K562 (cell line): Measurements from ENCODE around the gene MBOAT1. TPM values are rescaled to one million over a fixed set of nuclear protein-coding genes. Genes with fewer than 3 reads are reported as not detected.

Source experiments
- ATAC-seq: fragments of 200-7000 bp; cut with Tn5 transposase; 3 replicates; pipeline ENCODE4 v1.9.1; 2020; ENCODE audit warnings: moderate library complexity
- BruUV-seq: library from RNA; stranded (reverse); fragments of 400-500 nt; replicated peaks from 2 replicates; lab custom pipeline; 2021; lab: Mats Ljungman, UMichigan
- CTCF ChIA-PET: fragments of 300-600 bp; formaldehyde crosslinking; extraction: SDS; loops from one replicate; lab custom pipeline; 2021; ENCODE audit warnings: low intra/inter-chr PET ratio; lab: Yijun Ruan, JAX
- POLR2A ChIA-PET: fragments of 300-600, 350-650 bp; sonication (Branson Sonifier 250); formaldehyde crosslinking; extraction: SDS; loops from one replicate; lab custom pipeline; 2021; ENCODE audit warnings: antibody characterized with exemption, inconsistent platforms; lab: Yijun Ruan, JAX
- DNase-seq, 4 experiments: peaks; one replicate each; pipeline versions ENCODE4 v3.0.0 to v3.0.0-alpha.2; 2011 to 2018; ENCODE audit warnings: low spot score in 3 of 4, mixed read lengths in 3 of 4; ENCODE audit errors: extremely low read depth in 1 of 4
- FAIRE-seq: peaks from 2 replicates; lab custom pipeline; 2011; peaks lifted over from hg19 to GRCh38; lab: Jason Lieb, UNC
- H2AFZ ChIP-seq: 2 replicates; pipeline ENCODE4 v1.6.0; 2011; ENCODE audit warnings: low read depth, low read length, control low read depth, inconsistent platforms
- H3K27ac ChIP-seq: fragments of 200-600 bp; 3 replicates; pipeline ENCODE4 v1.8.0; 2011; ENCODE audit warnings: low read depth, mild to moderate bottlenecking, control low read depth, inconsistent platforms, low read length, moderate library complexity, mixed read lengths; ENCODE audit errors: extremely low read depth
- H3K27me3 ChIP-seq, 2 experiments: fragments of 300-600 bp in 1 of 2; 2 replicates in 1 of 2; 3 replicates in 1 of 2; pipeline versions ENCODE4 v1.6.0 to v1.8.0; 2011; ENCODE audit warnings: inconsistent platforms in 2 of 2, low read length in 2 of 2, mild to moderate bottlenecking in 1 of 2, mixed read lengths in 1 of 2, moderate library complexity in 1 of 2; ENCODE audit not compliant: control insufficient read depth in 2 of 2, insufficient read depth in 2 of 2
- H3K36me3 ChIP-seq: fragments of 300-600 bp; 3 replicates; pipeline ENCODE4 v1.8.0; 2011; ENCODE audit warnings: mild to moderate bottlenecking, low read length, inconsistent platforms; ENCODE audit not compliant: control insufficient read depth, insufficient read depth
- H3K4me1 ChIP-seq, 2 experiments: fragments of 200-600 bp in 1 of 2; replicated peaks in 1 of 2; 2 replicates in 1 of 2; 3 replicates in 1 of 2; pipeline versions ENCODE4 v1.5.1 to v1.8.0; 2011; ENCODE audit warnings: inconsistent platforms in 2 of 2, low read length in 2 of 2, mild to moderate bottlenecking in 1 of 2, mixed read lengths in 1 of 2, moderate library complexity in 1 of 2; ENCODE audit not compliant: control insufficient read depth in 2 of 2, insufficient read depth in 2 of 2
- H3K4me2 ChIP-seq: 2 replicates; pipeline ENCODE4 v1.6.1; 2011; ENCODE audit warnings: low read length, control low read depth, inconsistent platforms, mixed read lengths; ENCODE audit not compliant: insufficient read depth
- H3K4me3 ChIP-seq: fragments of 200-600 bp; sonication (generic), shearing (Covaris generic); 2 replicates; pipeline ENCODE4 v1.5.1; 2016; ENCODE audit warnings: control low read depth, inconsistent platforms
- H3K79me2 ChIP-seq: fragments of 200-600 bp; 3 replicates; pipeline ENCODE4 v1.8.0; 2011; ENCODE audit warnings: low read length, inconsistent platforms; ENCODE audit not compliant: control insufficient read depth, insufficient read depth
- H3K9ac ChIP-seq, 2 experiments: 2 replicates each; pipeline versions ENCODE4 v1.6.0 to v1.6.1; 2011; ENCODE audit warnings: low read depth in 2 of 2, low read length in 2 of 2, control low read depth in 1 of 2, inconsistent platforms in 1 of 2, mild to moderate bottlenecking in 1 of 2, mixed read lengths in 1 of 2; ENCODE audit not compliant: insufficient read depth in 1 of 2
- H3K9me1 ChIP-seq: one replicate; pipeline ENCODE4 v1.6.0; 2011; ENCODE audit warnings: inconsistent platforms, mild to moderate bottlenecking, low read length, moderate library complexity; ENCODE audit not compliant: control insufficient read depth, insufficient read depth
- H3K9me3 ChIP-seq: replicated peaks from 2 replicates; pipeline ENCODE4 v1.5.1; 2011; ENCODE audit warnings: low read depth, low read length, inconsistent platforms; ENCODE audit not compliant: control insufficient read depth, insufficient read depth
- H4K20me1 ChIP-seq: replicated peaks from 2 replicates; pipeline ENCODE4 v1.6.1; 2011; ENCODE audit warnings: low read length, inconsistent platforms, mixed read lengths; ENCODE audit not compliant: control insufficient read depth, insufficient read depth
- FOS ChIP-seq: IDR thresholded peaks from 3 replicates; pipeline ENCODE4 v1.6.1; 2011; ENCODE audit not compliant: insufficient read length; ENCODE audit errors: extremely low read depth
- KDM5B ChIP-seq: fragments of 200-600 bp; sonication (generic); IDR thresholded peaks from 2 replicates; pipeline ENCODE4 v1.6.1; 2012; ENCODE audit warnings: low read depth, mild to moderate bottlenecking, moderate library complexity, low read length, control low read depth, inconsistent platforms; ENCODE audit not compliant: insufficient replicate concordance
- NR2F6 ChIP-seq: fragments of 450-650 bp; formaldehyde crosslinking; IDR thresholded peaks from 2 replicates; pipeline ENCODE4 v1.4.0; 2020; ENCODE audit warnings: mild to moderate bottlenecking
- PREB ChIP-seq: sonication (generic); formaldehyde crosslinking; IDR thresholded peaks from 2 replicates; pipeline ENCODE4 v1.8.1; 2023; ENCODE audit warnings: mild to moderate bottlenecking, missing genetic modification reagents
- WGBS: fragments of 100-300 bp; shearing (Covaris generic); methylation state at CpG from one replicate; pipeline ENCODE4 v1.1.6; 2016; ENCODE audit warnings: low coverage, mixed read lengths; ENCODE audit not compliant: insufficient coverage; ENCODE audit errors: missing lambda C conversion rate; 5-methylcytosine and 5-hydroxymethylcytosine counted together
- in situ Hi-C: fragments of 300-500 bp; cut with MboI; formaldehyde crosslinking; loops from 4 replicates; pipeline ENCODE4 v1.15.0; 2018; ENCODE audit warnings: inconsistent platforms, mixed read lengths
- intact Hi-C: fragments of 100-400 bp; cut with micrococcal nuclease; formaldehyde crosslinking; loops from 2 replicates; pipeline ENCODE4 v1.14.2; 2022
- polyA plus RNA-seq, 8 experiments: library from polyadenylated mRNA; depleted of rRNA in 4 of 8; stranded (reverse) in 5 of 8; unstranded in 3 of 8; fragments of >200 nt; fragmentation: Nextera tagmentation in 2 of 8; fragmentation: Illumina TruSeq in 1 of 8; extraction: Ambion mirVana in 2 of 8; extraction: Trizol in 1 of 8; gene quantifications; 2 replicates each; pipeline versions ENCODE4 v1.2.1 to v1.2.3, GENCODE V29; 2011 to 2014; ENCODE audit warnings: inconsistent platforms in 1 of 8, missing spikeins in 1 of 8
- total RNA-seq, 7 experiments: library from RNA; depleted of rRNA in 6 of 7; stranded (reverse); fragments of >200 nt in 6 of 7; fragmentation: Illumina TruSeq in 2 of 7; extraction: Trizol in 2 of 7; gene quantifications; 2 replicates each; pipeline versions ENCODE4 v1.2.1 to v1.2.3, GENCODE V29; 2011 to 2021; ENCODE audit warnings: low replicate concordance in 1 of 7
- TF ChIP-seq, protein P1 (sequence below): fragments of 200-400 bp; formaldehyde crosslinking; IDR thresholded peaks from 2 replicates; pipeline ENCODE4 v1.6.1; 2017; ENCODE audit warnings: mild to moderate bottlenecking, low read depth, low read length, moderate library complexity

The MBOAT1 gene
- total and polyA plus RNA-seq, 9 of the 15 experiments (the other 6 are each of a cell fraction or from before 2014, with no cell fraction given) = 0.13 to 16.5 (median 10.3) TPM

DNA sequence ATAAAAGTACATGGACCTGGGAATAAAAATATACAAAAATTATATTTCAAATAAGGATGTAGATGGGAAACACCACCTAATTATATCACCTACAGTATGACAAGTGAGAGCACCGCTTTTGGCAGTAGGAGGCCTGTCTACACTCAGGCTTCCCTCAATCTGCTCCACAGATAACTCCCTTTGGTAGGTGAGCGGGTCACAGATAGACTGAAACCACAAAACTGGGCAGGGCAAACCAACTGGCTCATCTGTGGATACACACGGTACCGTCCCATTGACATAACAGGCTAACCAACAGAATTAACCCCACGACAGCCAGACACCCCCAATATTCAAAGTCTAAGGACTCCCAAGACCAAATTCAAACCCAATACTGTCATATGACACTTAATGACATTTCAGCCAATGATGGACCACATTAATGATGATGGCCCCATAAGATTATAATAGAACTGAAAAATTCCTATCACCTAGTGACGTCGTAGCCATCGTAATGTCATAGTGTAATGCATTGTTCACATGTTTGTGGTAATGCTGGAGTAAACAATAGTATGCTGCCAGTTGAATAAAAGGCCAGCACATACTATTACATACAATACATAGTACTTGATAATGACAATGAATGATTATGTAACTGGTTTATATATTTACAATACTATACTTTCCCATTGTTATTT is 109.7 kb downstream of the MBOAT1 start:
- Histone ChIP-seq H3K27me3 (no peaks in the 10 kb centered on the region), H3K27ac (no peak overlapping the region), H3K9ac (no peak overlapping the region), H3K9me3 (no peaks in the 10 kb centered on the region), H3K4me2 (no peak overlapping the region), H4K20me1 (no peaks in the 10 kb centered on the region), H3K4me3 (no peak overlapping the region), H2AFZ (no peak overlapping the region), H3K9me1 (no peaks in the 10 kb centered on the region), H3K36me3 (no peaks in the 10 kb centered on the region; the same call in 2 of the 3 replicates), H3K79me2 (no peaks in the 10 kb centered on the region), H3K4me1 (no peaks in the 10 kb centered on the region)
- 52% methylated on average over 8 of the region's 8 CpGs for WGBS
- FAIRE-seq = no peak
- BruUV-seq = no TSS peak
- TF ChIP-seq KDM5B (no peak), FOS (no peak), NR2F6 (no peak), PREB (CRISPR knock-in tag) (no peak)
- TF ChIP-seq, protein P1, sequence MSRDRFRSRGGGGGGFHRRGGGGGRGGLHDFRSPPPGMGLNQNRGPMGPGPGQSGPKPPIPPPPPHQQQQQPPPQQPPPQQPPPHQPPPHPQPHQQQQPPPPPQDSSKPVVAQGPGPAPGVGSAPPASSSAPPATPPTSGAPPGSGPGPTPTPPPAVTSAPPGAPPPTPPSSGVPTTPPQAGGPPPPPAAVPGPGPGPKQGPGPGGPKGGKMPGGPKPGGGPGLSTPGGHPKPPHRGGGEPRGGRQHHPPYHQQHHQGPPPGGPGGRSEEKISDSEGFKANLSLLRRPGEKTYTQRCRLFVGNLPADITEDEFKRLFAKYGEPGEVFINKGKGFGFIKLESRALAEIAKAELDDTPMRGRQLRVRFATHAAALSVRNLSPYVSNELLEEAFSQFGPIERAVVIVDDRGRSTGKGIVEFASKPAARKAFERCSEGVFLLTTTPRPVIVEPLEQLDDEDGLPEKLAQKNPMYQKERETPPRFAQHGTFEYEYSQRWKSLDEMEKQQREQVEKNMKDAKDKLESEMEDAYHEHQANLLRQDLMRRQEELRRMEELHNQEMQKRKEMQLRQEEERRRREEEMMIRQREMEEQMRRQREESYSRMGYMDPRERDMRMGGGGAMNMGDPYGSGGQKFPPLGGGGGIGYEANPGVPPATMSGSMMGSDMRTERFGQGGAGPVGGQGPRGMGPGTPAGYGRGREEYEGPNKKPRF = no peak
- intact Hi-C loops = no loop called here
- DNase-seq = no peak
- CTCF ChIA-PET = no interaction called here
- ATAC-seq = no peak
- in situ Hi-C loops = no loop called here
- POLR2A ChIA-PET = no interaction called here
